ENCODE results near the gene AKR1C8.

DNA sequence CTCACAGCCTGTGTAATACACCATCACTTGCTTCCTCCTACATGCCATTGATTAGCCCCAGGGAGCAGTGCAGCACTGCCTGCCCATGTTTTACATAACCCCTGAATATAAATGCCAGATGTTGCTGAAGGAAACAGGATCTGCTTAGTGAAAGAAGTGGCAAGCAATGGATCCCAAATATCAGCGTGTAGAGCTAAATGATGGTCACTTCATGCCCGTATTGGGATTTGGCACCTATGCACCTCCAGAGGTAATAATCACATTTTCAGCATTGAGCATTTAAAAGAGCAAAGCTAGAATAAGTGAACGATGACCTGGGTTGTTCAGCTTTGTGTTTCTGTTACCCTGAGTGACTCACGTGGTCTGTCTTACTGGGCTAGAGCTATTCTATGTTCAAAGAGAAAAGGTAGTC lies 11.8 kb upstream of the AKR1C8 start, which contains the start of gene AKR1C4:
- TF ChIP-seq, protein P1, sequence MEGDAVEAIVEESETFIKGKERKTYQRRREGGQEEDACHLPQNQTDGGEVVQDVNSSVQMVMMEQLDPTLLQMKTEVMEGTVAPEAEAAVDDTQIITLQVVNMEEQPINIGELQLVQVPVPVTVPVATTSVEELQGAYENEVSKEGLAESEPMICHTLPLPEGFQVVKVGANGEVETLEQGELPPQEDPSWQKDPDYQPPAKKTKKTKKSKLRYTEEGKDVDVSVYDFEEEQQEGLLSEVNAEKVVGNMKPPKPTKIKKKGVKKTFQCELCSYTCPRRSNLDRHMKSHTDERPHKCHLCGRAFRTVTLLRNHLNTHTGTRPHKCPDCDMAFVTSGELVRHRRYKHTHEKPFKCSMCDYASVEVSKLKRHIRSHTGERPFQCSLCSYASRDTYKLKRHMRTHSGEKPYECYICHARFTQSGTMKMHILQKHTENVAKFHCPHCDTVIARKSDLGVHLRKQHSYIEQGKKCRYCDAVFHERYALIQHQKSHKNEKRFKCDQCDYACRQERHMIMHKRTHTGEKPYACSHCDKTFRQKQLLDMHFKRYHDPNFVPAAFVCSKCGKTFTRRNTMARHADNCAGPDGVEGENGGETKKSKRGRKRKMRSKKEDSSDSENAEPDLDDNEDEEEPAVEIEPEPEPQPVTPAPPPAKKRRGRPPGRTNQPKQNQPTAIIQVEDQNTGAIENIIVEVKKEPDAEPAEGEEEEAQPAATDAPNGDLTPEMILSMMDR (IDR thresholded peaks at IDR 0.05), result no peak
- TF ChIP-seq POLR2AphosphoS5 (IDR thresholded peaks at IDR 0.05; ENCODE audit: insufficient read depth in 1 of 2, low read depth in 1 of 2), result no peak
- TF ChIP-seq POLR2A (IDR thresholded peaks at IDR 0.05), result no peak
